Eye (tissue), 1 donor: Measurements from ENCODE around the gene PCIF1.

Experiments used
- DNase-seq: peaks from one replicate; pipeline ENCODE4 v3.0.0-alpha.2; 2015

PCIF1 gene

GRCh38 chr20:45997187-45997586, 62.7 kb downstream of the PCIF1 start:
- DNase-seq: no peak
